ENCODE data around the gene RNF2.

RNF2 gene

GRCh38 chr1:185144233-185144632, 98.9 kb downstream of the RNF2 start:
- no peak overlapping the region for H3K4me3 ChIP-seq (ENCODE audit: low read depth, low read length)
- TF ChIP-seq, protein P1, sequence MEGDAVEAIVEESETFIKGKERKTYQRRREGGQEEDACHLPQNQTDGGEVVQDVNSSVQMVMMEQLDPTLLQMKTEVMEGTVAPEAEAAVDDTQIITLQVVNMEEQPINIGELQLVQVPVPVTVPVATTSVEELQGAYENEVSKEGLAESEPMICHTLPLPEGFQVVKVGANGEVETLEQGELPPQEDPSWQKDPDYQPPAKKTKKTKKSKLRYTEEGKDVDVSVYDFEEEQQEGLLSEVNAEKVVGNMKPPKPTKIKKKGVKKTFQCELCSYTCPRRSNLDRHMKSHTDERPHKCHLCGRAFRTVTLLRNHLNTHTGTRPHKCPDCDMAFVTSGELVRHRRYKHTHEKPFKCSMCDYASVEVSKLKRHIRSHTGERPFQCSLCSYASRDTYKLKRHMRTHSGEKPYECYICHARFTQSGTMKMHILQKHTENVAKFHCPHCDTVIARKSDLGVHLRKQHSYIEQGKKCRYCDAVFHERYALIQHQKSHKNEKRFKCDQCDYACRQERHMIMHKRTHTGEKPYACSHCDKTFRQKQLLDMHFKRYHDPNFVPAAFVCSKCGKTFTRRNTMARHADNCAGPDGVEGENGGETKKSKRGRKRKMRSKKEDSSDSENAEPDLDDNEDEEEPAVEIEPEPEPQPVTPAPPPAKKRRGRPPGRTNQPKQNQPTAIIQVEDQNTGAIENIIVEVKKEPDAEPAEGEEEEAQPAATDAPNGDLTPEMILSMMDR (IDR thresholded peaks at IDR 0.05; ENCODE audit: borderline replicate concordance, insufficient read depth, low read depth, low read length) = no peak

DNA sequence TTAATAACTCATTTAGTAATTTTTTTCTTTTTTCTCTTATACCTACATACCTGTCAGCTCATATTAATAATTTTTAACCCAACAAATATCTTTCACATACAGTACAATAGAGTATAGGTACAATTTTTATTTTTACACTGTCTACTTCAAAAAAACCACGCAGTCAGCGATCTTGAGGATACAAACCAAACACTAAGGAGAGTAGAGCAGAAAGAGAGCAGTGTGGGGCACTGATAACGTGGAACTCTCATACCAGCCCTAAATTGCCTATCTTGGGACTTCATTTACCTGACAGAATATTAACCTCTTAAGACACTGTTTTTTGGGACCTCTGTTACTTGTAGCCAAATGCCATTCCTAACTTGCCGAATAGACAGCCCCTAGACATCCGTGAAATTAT, 105.9 kb downstream of the RNF2 start:
- no peak overlapping the region for H3K4me3 ChIP-seq (ENCODE audit: low read depth, low read length)
- TF ChIP-seq, protein P1 (IDR thresholded peaks at IDR 0.05; ENCODE audit: borderline replicate concordance, insufficient read depth, low read depth, low read length) = no peak

Data from GM12875 (cell line).